Activated T-helper 17 cell treated with anti-CD3 and anti-CD28 coated beads, Interleukin-2, amount 50 U/mL, for 72 hours (primary cell): ENCODE results near the gene SULT2B1. TPM values are rescaled to one million over a fixed set of nuclear protein-coding genes. Genes with fewer than 3 reads are reported as not detected.

Experiments
- ATAC-seq: fragments of 150-1000 bp; cut with Tn5 transposase; replicated peaks from 2 replicates; pipeline ENCODE4 v1.10.0; 2021; ENCODE audit warnings: mild to moderate bottlenecking, moderate library complexity
- H3K27ac Mint-ChIP-seq: one replicate; pipeline ENCODE4 v1.8.0; 2022; ENCODE audit warnings: mixed read lengths
- H3K27me3 Mint-ChIP-seq: one replicate; pipeline ENCODE4 v1.8.0; 2022; ENCODE audit warnings: mixed read lengths
- H3K36me3 Mint-ChIP-seq: one replicate; pipeline ENCODE4 v1.8.0; 2022; ENCODE audit warnings: low read depth, mild to moderate bottlenecking, mixed read lengths
- H3K4me1 Mint-ChIP-seq: one replicate; pipeline ENCODE4 v1.8.0; 2022; ENCODE audit warnings: mixed read lengths
- H3K4me3 Mint-ChIP-seq: one replicate; pipeline ENCODE4 v1.8.0; 2022; ENCODE audit warnings: mild to moderate bottlenecking, mixed read lengths
- H3K9me3 Mint-ChIP-seq: one replicate; pipeline ENCODE4 v1.8.0; 2022; ENCODE audit warnings: mixed read lengths
- total RNA-seq, 2 donors: library from RNA; stranded (reverse); gene quantifications; one replicate each; pipeline ENCODE4 v1.2.3, GENCODE V29; 2022

Gene SULT2B1
- total RNA-seq, 2 donors from 2014 or later: not detected

- peak within 1 kb of the TSS; percentile 92 for H3K27ac Mint-ChIP-seq
- no peaks in the 10 kb centered on the region for H3K27me3 Mint-ChIP-seq
- H3K4me1 Mint-ChIP-seq: peaks cover 25% of the 10 kb centered on the region
- no peaks in the 10 kb centered on the region for H3K9me3 Mint-ChIP-seq
- H3K4me3 Mint-ChIP-seq: peak within 1 kb of the TSS; percentile 93
- ATAC-seq: peak; percentile 90
- no peaks in the 10 kb centered on the region for H3K36me3 Mint-ChIP-seq
Observed at GRCh38 chr19:48646001-48646721, 94.2 kb downstream of the SULT2B1 start, which contains the start of gene CA11. CA11 (minus strand) TSS chr19:48646187; CDS start chr19:48645632, 555 bp downstream.

GRCh38 chr19:48646722-48647216 lies 94.8 kb downstream of the SULT2B1 start:
- ATAC-seq: no peak
- peak overlapping the region; percentile 92 for H3K27ac Mint-ChIP-seq
- H3K27me3 Mint-ChIP-seq: no peaks in the 10 kb centered on the region
- H3K9me3 Mint-ChIP-seq: no peaks in the 10 kb centered on the region
- H3K4me3 Mint-ChIP-seq: peak overlapping the region; percentile 93
- H3K4me1 Mint-ChIP-seq: peaks cover 25% of the 10 kb centered on the region
- H3K36me3 Mint-ChIP-seq: no peaks in the 10 kb centered on the region

- Mint-ChIP-seq H3K4me3 (peak overlapping the region; percentile 22), H3K36me3 (no peaks in the 10 kb centered on the region), H3K27me3 (no peaks in the 10 kb centered on the region), H3K4me1 (peaks cover 25% of the 10 kb centered on the region), H3K27ac (peak overlapping the region; percentile 24), H3K9me3 (no peaks in the 10 kb centered on the region)
- no peak for ATAC-seq
Observed at GRCh38 chr19:48648134-48648533, 96.2 kb downstream of the SULT2B1 start.

Other genes starting within 250 kb of the SULT2B1 start
- 100 to 1,000 TPM; 190 to 192 TPM for gene EMP3, start 226.6 kb upstream of the SULT2B1 start, total RNA-seq
- gene TMEM143, start 188.2 kb upstream of the SULT2B1 start, total RNA-seq: 10 to 100 TPM; 20.5 to 33.7 TPM
- gene SYNGR4, start 187.8 kb upstream of the SULT2B1 start, total RNA-seq: not detected
- 10 to 100 TPM; 73.8 to 97.0 TPM for gene KDELR1, start 160.6 kb upstream of the SULT2B1 start, total RNA-seq
- gene GRIN2D, start 158.5 kb upstream of the SULT2B1 start, total RNA-seq: 1 to 10 TPM in 1 of 2 donors, under 1 TPM in 1; 0.28 to 1.2 TPM
- 10 to 100 TPM; 34.9 to 72.9 TPM for gene GRWD1, start 106.2 kb upstream of the SULT2B1 start, total RNA-seq
- 1 to 10 TPM; 1.7 to 2.1 TPM for gene KCNJ14, start 96.6 kb upstream of the SULT2B1 start, total RNA-seq
- 10 to 100 TPM; 30.6 to 35.4 TPM for gene CYTH2, start 82.8 kb upstream of the SULT2B1 start, total RNA-seq
- gene LMTK3, start 40.3 kb upstream of the SULT2B1 start, total RNA-seq: 1 to 10 TPM; 3.8 to 5.9 TPM
- gene SPACA4, start 54.6 kb downstream of the SULT2B1 start, total RNA-seq: not detected
- gene FAM83E, start 62.9 kb downstream of the SULT2B1 start, total RNA-seq: 1 to 10 TPM; 4.6 to 8.6 TPM
- 1,000 to 10,000 TPM; 1,785 to 2,369 TPM for gene RPL18, start 67.0 kb downstream of the SULT2B1 start, total RNA-seq
- 10 to 100 TPM; 31.3 to 49.3 TPM for gene SPHK2, start 67.3 kb downstream of the SULT2B1 start, total RNA-seq
- 1 to 10 TPM; 5.3 to 9.3 TPM for gene DBP, start 85.2 kb downstream of the SULT2B1 start, total RNA-seq
- 10 to 100 TPM in 1 of 2 donors, 1 to 10 TPM in 1; 6.1 to 16.4 TPM for gene CA11, start 94.0 kb downstream of the SULT2B1 start, total RNA-seq
- 1 to 10 TPM in 1 of 2 donors, under 1 TPM in 1; 0.65 to 2.9 TPM for gene NTN5, start 120.8 kb downstream of the SULT2B1 start, total RNA-seq
- not detected for gene FUT2, start 143.8 kb downstream of the SULT2B1 start, total RNA-seq
- 1 to 10 TPM; 1.1 to 1.7 TPM for gene MAMSTR, start 167.6 kb downstream of the SULT2B1 start, total RNA-seq
- under 1 TPM; 0.19 to 0.67 TPM for gene RASIP1, start 188.4 kb downstream of the SULT2B1 start, total RNA-seq
- not detected for gene IZUMO1, start 194.7 kb downstream of the SULT2B1 start, total RNA-seq
- under 1 TPM; 0.30 to 0.40 TPM for gene FUT1, start 200.5 kb downstream of the SULT2B1 start, total RNA-seq
- not detected for gene FGF21, start 203.4 kb downstream of the SULT2B1 start, total RNA-seq